HepG2 (cell line): Measurements from ENCODE around the gene TMEM269. TPM values are rescaled to one million over a fixed set of nuclear protein-coding genes. Genes with fewer than 3 reads are reported as not detected.
A peak's percentile ranks its signal among the peaks of the same experiment; 100 is the strongest.

Experiments
- ATF6 ChIP-seq: sonication (generic); formaldehyde crosslinking; conservative IDR thresholded peaks from 2 replicates; pipeline ENCODE4 v1.4.0; 2020; ENCODE audit warnings: missing genetic modification reagents
- ETS1 ChIP-seq: sonication (generic); formaldehyde crosslinking; IDR thresholded peaks from 2 replicates; pipeline ENCODE4 v1.4.0; 2020; ENCODE audit warnings: missing genetic modification reagents
- GTF3A ChIP-seq: sonication (generic); formaldehyde crosslinking; conservative IDR thresholded peaks from 2 replicates; pipeline ENCODE4 v1.4.0; 2020; ENCODE audit warnings: mild to moderate bottlenecking, missing genetic modification reagents
- HMGXB3 ChIP-seq: sonication (generic); formaldehyde crosslinking; IDR thresholded peaks from 2 replicates; pipeline ENCODE4 v1.4.0; 2020; ENCODE audit warnings: missing genetic modification reagents, borderline replicate concordance
- KAT2B ChIP-seq: fragments of 150-350 bp; IDR thresholded peaks from 2 replicates; pipeline ENCODE4 v1.6.1; 2014; ENCODE audit warnings: low read depth, low read length, borderline replicate concordance
- MATR3 ChIP-seq: sonication (generic); formaldehyde crosslinking; IDR thresholded peaks from 2 replicates; pipeline ENCODE4 v1.4.0; 2020; ENCODE audit warnings: missing genetic modification reagents
- PBX3 ChIP-seq: sonication (generic); formaldehyde crosslinking; IDR thresholded peaks from 2 replicates; pipeline ENCODE4 v1.8.1; 2023; ENCODE audit warnings: missing genetic modification reagents, inconsistent platforms, borderline replicate concordance
- POGK ChIP-seq: sonication (generic); formaldehyde crosslinking; conservative IDR thresholded peaks from 2 replicates; pipeline ENCODE4 v1.8.0; 2022; ENCODE audit warnings: mild to moderate bottlenecking, moderate library complexity, missing genetic modification reagents
- POGZ ChIP-seq: sonication (generic); formaldehyde crosslinking; IDR thresholded peaks from 2 replicates; pipeline ENCODE4 v1.4.0; 2020; ENCODE audit warnings: mild to moderate bottlenecking, missing genetic modification reagents
- REPIN1 ChIP-seq: sonication (generic); formaldehyde crosslinking; IDR thresholded peaks from 2 replicates; pipeline ENCODE4 v1.8.0; 2022; ENCODE audit warnings: missing genetic modification reagents, low read depth, mild to moderate bottlenecking, borderline replicate concordance
- ZBED4 ChIP-seq: sonication (generic); formaldehyde crosslinking; IDR thresholded peaks from 2 replicates; pipeline ENCODE4 v1.4.0; 2020; ENCODE audit warnings: missing genetic modification reagents, borderline replicate concordance
- ZNF790 ChIP-seq: sonication (generic); formaldehyde crosslinking; IDR thresholded peaks from 2 replicates; pipeline ENCODE4 v1.8.0; 2022; ENCODE audit warnings: missing genetic modification reagents, mild to moderate bottlenecking, borderline replicate concordance
- polyA plus RNA-seq, 8 experiments: library from polyadenylated mRNA; depleted of rRNA in 3 of 8; stranded (reverse) in 7 of 8; unstranded in 1 of 8; fragments of >200 nt; fragmentation: Illumina TruSeq in 4 of 8; extraction: Trizol in 4 of 8; gene quantifications; 2 replicates each; pipeline versions ENCODE4 v1.2.1 to v1.2.3, GENCODE V29; 2011 to 2016; ENCODE audit warnings: low read depth in 4 of 8, missing spikeins in 1 of 8, mixed read lengths in 1 of 8; ENCODE audit not compliant: insufficient read depth in 1 of 8
- total RNA-seq, 5 experiments: library from RNA; depleted of rRNA; stranded (reverse); fragments of >200 nt; fragmentation: Illumina TruSeq; extraction: Trizol; gene quantifications; 2 replicates each; pipeline ENCODE4 v1.2.3, GENCODE V29; 2016; ENCODE audit warnings: low read depth in 1 of 5

Gene TMEM269
- total and polyA plus RNA-seq, 2 of the 13 experiments (the other 11 are each of a cell fraction or from before 2014, with no cell fraction given): 0.15 to 0.21 TPM

GRCh38 chr1:42766741-42767509, 17.9 kb upstream of the TMEM269 start, which contains the start of the genes C1orf50 and P3H1 (continued):
- peak; percentile 22; the same call in 1 of the 2 replicates for TF ChIP-seq HMGXB3 (CRISPR knock-in tag)
- no peak for TF ChIP-seq ATF6 (CRISPR knock-in tag)
- TF ChIP-seq KAT2B: no peak
- no peak for TF ChIP-seq PBX3 (CRISPR knock-in tag)
- TF ChIP-seq ETS1 (CRISPR knock-in tag): peak; percentile 41; the same call in 1 of the 2 replicates
- no peak; the same call in none of the 2 replicates for TF ChIP-seq GTF3A (CRISPR knock-in tag)
- TF ChIP-seq ZBED4 (CRISPR knock-in tag): no peak
- TF ChIP-seq REPIN1 (CRISPR knock-in tag): peak; percentile 61; the same call in 1 of the 2 replicates
- TF ChIP-seq POGK (CRISPR knock-in tag): no peak
- TF ChIP-seq MATR3 (CRISPR knock-in tag): no peak
- 0 out of 2 replicates have a peak, but pooled peaks have one; percentile 47 for TF ChIP-seq POGZ (CRISPR knock-in tag)
- TF ChIP-seq ZNF790 (CRISPR knock-in tag): 0 out of 2 replicates have a peak, but pooled peaks have one; percentile 46
